Bronchial epithelial cell (primary cell): ENCODE data around the gene SIM2. TPM values are rescaled to one million over a fixed set of nuclear protein-coding genes. Genes with fewer than 3 reads are reported as not detected.

Experiments
- DNase-seq: peaks from one replicate; pipeline ENCODE4 v3.0.0-alpha.2; 2010; ENCODE audit warnings: low read depth
- FAIRE-seq: peaks from 2 replicates; lab custom pipeline; 2011; peaks lifted over from hg19 to GRCh38; lab: Jason Lieb, UNC
- H3K27me3 ChIP-seq: 2 replicates; pipeline ENCODE4 v1.5.1; 2011; ENCODE audit warnings: low read length; ENCODE audit not compliant: control insufficient read depth, insufficient read depth
- H3K36me3 ChIP-seq: 2 replicates; pipeline ENCODE4 v1.5.1; 2011; ENCODE audit warnings: low read length; ENCODE audit not compliant: control insufficient read depth, insufficient read depth
- H3K4me3 ChIP-seq: 2 replicates; pipeline ENCODE4 v1.5.1; 2011; ENCODE audit warnings: mild to moderate bottlenecking, low read depth, low read length, control low read depth
- total RNA-seq: library from RNA; depleted of rRNA; stranded (reverse); fragments of >200 nt; gene quantifications from 2 replicates; pipeline ENCODE4 v1.2.1, GENCODE V29; 2014
- TF ChIP-seq, protein P1 (sequence below): IDR thresholded peaks from 2 replicates; pipeline ENCODE4 v1.5.1; 2011; ENCODE audit warnings: mild to moderate bottlenecking, moderate library complexity, low read length, control low read depth, inconsistent platforms; ENCODE audit not compliant: insufficient read depth, severe bottlenecking

The SIM2 gene
- total RNA-seq, 1 donor from 2014 or later: 0.26 TPM

DNA sequence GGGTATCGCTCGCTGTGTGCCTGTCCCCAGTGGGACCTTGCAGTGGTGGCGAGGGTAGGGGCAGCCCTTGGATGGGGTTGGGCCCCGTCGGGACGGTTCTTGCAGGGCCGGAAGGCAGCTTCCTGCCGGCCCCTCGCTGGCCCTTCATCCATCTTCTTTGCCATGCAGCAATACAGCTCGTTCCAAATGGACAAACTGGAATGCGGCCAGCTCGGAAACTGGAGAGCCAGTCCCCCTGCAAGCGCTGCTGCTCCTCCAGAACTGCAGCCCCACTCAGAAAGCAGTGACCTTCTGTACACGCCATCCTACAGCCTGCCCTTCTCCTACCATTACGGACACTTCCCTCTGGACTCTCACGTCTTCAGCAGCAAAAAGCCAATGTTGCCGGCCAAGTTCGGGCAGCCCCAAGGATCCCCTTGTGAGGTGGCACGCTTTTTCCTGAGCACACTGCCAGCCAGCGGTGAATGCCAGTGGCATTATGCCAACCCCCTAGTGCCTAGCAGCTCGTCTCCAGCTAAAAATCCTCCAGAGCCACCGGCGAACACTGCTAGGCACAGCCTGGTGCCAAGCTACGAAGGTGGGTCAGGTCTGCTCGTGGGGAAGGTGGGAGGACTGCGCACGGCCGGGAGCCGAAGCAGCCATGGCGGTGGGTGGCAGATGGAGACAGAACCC is 45.8 kb downstream of the SIM2 start:
- no peak for FAIRE-seq

DNA sequence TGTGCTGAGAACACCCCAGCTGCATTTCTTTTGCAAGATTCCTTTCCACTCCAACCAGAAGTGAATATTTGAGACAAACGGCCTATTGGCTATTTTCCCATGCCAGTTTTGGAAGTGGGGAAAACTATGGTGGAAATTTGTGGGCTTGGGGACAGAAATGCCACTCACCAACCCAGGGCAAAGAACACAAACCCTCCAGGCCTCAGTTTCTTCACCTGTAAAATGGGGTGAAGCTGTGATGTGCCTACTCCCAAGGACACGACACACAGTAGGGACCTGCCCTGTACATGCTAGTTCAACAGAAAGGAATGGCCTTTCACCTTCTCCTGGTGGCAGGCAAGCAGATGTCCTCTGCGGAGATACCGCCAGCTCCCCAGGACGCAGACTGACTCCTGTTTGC is 46.5 kb downstream of the SIM2 start:
- no peak for DNase-seq
- TF ChIP-seq, protein P1, sequence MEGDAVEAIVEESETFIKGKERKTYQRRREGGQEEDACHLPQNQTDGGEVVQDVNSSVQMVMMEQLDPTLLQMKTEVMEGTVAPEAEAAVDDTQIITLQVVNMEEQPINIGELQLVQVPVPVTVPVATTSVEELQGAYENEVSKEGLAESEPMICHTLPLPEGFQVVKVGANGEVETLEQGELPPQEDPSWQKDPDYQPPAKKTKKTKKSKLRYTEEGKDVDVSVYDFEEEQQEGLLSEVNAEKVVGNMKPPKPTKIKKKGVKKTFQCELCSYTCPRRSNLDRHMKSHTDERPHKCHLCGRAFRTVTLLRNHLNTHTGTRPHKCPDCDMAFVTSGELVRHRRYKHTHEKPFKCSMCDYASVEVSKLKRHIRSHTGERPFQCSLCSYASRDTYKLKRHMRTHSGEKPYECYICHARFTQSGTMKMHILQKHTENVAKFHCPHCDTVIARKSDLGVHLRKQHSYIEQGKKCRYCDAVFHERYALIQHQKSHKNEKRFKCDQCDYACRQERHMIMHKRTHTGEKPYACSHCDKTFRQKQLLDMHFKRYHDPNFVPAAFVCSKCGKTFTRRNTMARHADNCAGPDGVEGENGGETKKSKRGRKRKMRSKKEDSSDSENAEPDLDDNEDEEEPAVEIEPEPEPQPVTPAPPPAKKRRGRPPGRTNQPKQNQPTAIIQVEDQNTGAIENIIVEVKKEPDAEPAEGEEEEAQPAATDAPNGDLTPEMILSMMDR: no peak
- no peak for FAIRE-seq
- Histone ChIP-seq H3K27me3 (no peaks in the 10 kb centered on the region), H3K36me3 (no peaks in the 10 kb centered on the region), H3K4me3 (no peak overlapping the region)

More for the DNA sequence above, 45.8 kb downstream of the SIM2 start:
- H3K27me3 ChIP-seq: no peaks in the 10 kb centered on the region
- no peak overlapping the region for H3K4me3 ChIP-seq
- TF ChIP-seq, protein P1: no peak
- no peaks in the 10 kb centered on the region for H3K36me3 ChIP-seq
- DNase-seq: no peak

DNA sequence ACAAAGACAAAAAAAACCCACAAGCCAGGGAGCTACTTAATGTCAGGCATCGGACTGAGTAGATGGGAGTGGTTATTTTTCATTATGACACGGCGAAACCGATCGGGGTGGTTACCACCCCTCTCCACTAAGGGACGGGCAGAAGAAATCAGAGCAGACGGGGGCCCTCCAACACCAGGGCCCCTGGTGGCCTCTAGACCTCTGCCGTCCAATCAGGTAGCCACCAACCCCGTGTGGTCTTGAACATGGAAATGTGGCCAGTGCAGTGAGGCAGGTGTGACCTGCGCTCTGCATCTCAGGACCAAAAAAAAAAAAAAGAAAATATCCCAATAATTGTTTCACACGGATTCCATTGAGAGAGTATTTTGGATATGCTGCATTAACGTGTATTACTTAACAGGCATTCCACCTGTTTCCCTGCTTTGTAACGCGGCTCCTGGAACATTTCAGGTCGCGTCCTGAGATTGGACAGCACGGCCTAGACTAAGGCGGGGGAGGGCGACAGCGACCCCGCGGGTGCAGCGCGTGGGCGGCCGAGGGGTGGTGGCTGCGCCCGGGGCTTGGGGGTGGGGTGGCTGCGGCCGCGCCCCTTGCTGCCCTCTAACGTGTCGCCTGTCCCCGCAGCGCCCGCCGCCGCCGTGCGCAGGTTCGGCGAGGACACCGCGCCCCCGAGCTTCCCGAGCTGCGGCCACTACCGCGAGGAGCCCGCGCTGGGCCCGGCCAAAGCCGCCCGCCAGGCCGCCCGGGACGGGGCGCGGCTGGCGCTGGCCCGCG is 48.3 kb downstream of the SIM2 start:
- no peaks in the 10 kb centered on the region for H3K27me3 ChIP-seq
- no peak for FAIRE-seq
- H3K36me3 ChIP-seq: no peaks in the 10 kb centered on the region
- TF ChIP-seq, protein P1: no peak
- no peak for DNase-seq
- H3K4me3 ChIP-seq: peak overlapping the region; percentile 34

DNA sequence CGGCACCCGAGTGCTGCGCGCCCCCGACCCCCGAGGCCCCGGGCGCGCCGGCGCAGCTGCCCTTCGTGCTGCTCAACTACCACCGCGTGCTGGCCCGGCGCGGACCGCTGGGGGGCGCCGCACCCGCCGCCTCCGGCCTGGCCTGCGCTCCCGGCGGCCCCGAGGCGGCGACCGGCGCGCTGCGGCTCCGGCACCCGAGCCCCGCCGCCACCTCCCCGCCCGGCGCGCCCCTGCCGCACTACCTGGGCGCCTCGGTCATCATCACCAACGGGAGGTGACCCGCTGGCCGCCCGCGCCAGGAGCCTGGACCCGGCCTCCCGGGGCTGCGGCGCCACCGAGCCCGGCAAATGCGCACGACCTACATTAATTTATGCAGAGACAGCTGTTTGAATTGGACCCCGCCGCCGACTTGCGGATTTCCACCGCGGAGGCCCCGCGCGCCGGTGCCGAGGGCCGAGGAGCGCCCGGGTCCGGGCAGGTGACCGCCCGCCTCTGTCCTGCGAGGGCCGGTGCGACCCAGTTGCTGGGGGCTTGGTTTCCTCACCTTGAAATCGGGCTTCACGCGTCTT is 49.0 kb downstream of the SIM2 start:
- H3K27me3 ChIP-seq: no peaks in the 10 kb centered on the region
- DNase-seq (no peak), FAIRE-seq (no peak)
- H3K4me3 ChIP-seq: peak overlapping the region; percentile 34
- TF ChIP-seq, protein P1: peak; percentile 44
- H3K36me3 ChIP-seq: no peaks in the 10 kb centered on the region

DNA sequence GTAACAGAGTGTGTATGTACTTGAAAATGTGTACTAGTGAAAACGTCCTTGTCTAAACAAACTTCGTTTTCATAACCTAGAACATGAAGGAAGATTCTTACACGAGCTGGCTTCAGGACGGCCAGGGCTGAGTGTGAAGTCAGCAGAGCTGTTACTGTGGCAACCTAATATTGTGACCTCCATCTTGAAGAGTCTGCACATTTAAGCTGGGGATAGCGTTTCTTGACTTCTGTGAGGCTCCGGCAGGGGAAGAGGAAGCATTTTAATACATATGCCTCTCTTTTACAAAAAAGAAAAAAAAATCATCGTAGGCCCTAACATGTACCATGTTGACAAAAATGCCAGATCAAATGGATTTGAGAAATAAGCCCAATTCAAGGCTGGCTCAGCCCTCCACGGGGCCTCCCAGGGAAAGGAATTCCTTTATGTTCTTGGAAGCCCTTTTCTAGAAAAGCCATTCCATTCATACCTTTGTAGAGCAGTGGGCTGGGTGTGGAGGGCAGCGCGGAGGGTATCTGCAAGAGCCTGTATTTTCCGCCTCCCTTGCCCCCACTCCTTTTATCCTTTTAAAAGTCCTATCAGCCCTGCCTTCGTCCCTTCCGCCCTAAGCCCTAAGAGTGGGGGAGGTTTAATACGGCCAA is 51.1 kb downstream of the SIM2 start:
- peak; percentile 29 for DNase-seq
- Histone ChIP-seq H3K36me3 (no peaks in the 10 kb centered on the region), H3K4me3 (no peak overlapping the region), H3K27me3 (no peaks in the 10 kb centered on the region)
- TF ChIP-seq, protein P1: no peak
- no peak for FAIRE-seq
